Sigmoid colon (tissue), 3 donors: Measurements from ENCODE around the gene JAG2.

Experiments used
- POLR2A ChIP-seq, 2 donors: fragments of 450-650 bp; IDR thresholded peaks; one replicate each; pipeline ENCODE4 v1.6.1; 2016; ENCODE audit warnings: antibody characterized with exemption in 2 of 2, mild to moderate bottlenecking in 2 of 2, moderate library complexity in 2 of 2
- TF ChIP-seq, protein P1 (sequence below), 4 experiments: fragments of 450-650 bp in 3 of 4; fragments of 200-600 bp in 1 of 4; IDR thresholded peaks; one replicate each; pipeline ENCODE4 v1.5.1; 2016 to 2019; ENCODE audit warnings: antibody characterized with exemption in 4 of 4, mild to moderate bottlenecking in 3 of 4, moderate library complexity in 2 of 4

DNA sequence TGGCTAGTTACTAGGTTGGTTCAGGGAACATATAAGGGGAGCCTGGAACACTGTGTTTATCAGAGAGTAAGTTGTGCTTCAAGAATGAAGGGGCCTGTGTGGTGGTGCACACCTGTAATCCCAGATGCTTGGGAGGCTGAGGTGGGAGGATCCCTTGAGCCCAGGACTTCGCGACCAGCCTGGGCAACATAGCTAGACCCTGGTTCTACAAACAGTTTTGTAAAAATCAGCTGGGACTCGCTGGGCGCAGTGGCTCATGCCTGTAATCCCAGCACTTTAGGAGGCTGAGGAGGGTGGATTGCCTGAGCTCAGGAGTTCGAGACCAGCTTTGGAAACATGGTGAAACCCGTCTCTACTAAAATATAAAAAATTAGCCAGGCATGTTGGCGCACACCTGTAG is 61.2 kb downstream of the JAG2 start:
- TF ChIP-seq POLR2A (IDR thresholded peaks at IDR 0.05), result no peak
- TF ChIP-seq, protein P1, sequence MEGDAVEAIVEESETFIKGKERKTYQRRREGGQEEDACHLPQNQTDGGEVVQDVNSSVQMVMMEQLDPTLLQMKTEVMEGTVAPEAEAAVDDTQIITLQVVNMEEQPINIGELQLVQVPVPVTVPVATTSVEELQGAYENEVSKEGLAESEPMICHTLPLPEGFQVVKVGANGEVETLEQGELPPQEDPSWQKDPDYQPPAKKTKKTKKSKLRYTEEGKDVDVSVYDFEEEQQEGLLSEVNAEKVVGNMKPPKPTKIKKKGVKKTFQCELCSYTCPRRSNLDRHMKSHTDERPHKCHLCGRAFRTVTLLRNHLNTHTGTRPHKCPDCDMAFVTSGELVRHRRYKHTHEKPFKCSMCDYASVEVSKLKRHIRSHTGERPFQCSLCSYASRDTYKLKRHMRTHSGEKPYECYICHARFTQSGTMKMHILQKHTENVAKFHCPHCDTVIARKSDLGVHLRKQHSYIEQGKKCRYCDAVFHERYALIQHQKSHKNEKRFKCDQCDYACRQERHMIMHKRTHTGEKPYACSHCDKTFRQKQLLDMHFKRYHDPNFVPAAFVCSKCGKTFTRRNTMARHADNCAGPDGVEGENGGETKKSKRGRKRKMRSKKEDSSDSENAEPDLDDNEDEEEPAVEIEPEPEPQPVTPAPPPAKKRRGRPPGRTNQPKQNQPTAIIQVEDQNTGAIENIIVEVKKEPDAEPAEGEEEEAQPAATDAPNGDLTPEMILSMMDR (IDR thresholded peaks at IDR 0.05), result no peak
